Sigmoid colon (tissue), 4 donors: ENCODE measurements around the gene CARTPT.

Source experiments
- CTCF ChIP-seq, 4 experiments: fragments of 450-650 bp in 3 of 4; fragments of 200-600 bp in 1 of 4; IDR thresholded peaks; one replicate each; pipeline ENCODE4 v1.5.1; 2016 to 2019; ENCODE audit warnings: antibody characterized with exemption in 4 of 4, mild to moderate bottlenecking in 3 of 4, moderate library complexity in 2 of 4
- POLR2AphosphoS5 ChIP-seq, 4 donors: sonication (generic); formaldehyde crosslinking; IDR thresholded peaks; one replicate each; pipeline ENCODE4 v1.6.1; 2017; ENCODE audit warnings: antibody characterized with exemption in 4 of 4

DNA sequence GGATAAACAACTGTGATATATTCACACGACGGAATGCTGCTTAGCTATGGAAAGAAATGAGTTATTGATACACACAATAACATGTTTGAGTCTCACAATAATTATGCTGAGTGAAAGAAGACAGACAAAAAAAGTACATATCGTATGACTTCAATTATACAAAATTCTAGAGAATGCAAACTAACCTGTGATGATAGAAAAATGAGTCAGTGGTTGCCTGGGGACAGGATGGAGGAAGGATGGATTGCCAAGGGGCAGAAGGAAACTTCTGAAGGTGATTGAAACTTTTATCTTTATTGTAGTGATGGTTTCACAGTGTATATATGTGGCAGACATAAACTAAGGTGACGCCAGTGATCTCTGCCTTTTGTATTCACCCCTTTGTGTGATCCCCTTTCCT, 7.5 kb upstream of the CARTPT start:
- TF ChIP-seq CTCF (IDR thresholded peaks at IDR 0.05) (no peak), POLR2AphosphoS5 (IDR thresholded peaks at IDR 0.05) (no peak)
